Measurements from ENCODE around the gene ARHGEF6. TPM values are rescaled to one million over a fixed set of nuclear protein-coding genes. Genes with fewer than 3 reads are reported as not detected.
"Not testable (repeated sequence)": the region's sequence is repeated elsewhere in the genome, so short reads cannot be mapped to it uniquely, and the experiment has no call there.

The ARHGEF6 gene
- total and polyA plus RNA-seq, 2 experiments from 2014 or later = 4.3 to 7.7 TPM

GRCh38 chrX:136778020-136778419 lies 2.7 kb downstream of the ARHGEF6 start:
- Histone ChIP-seq H2AFZ (no peak overlapping the region), H3K4me2 (ENCODE audit: unreplicated experiment) (no peak overlapping the region), H3K36me3 (ENCODE audit: low read depth) (no peaks in the 10 kb centered on the region), H3F3A (ENCODE audit: insufficient read depth) (peaks cover 6% of the 10 kb centered on the region; the same call in 1 of the 2 replicates), H3K4me3 (no peak overlapping the region), H3K4me1 (ENCODE audit: insufficient read depth) (0 out of 2 replicates have a peak, but pooled peaks cover 2% of the 10 kb centered on the region), H3K27me3 (replicated peaks; ENCODE audit: insufficient read depth) (no peaks in the 10 kb centered on the region), H3K9me2 (ENCODE audit: insufficient read depth) (no peaks in the 10 kb centered on the region), H4K20me1 (ENCODE audit: insufficient read depth) (no peaks in the 10 kb centered on the region), H3K9ac (no peak overlapping the region), H3K79me2 (ENCODE audit: insufficient read depth) (no peaks in the 10 kb centered on the region), H3K27ac (no peak overlapping the region), H3K9me3 (ENCODE audit: low read depth) (no peaks in the 10 kb centered on the region)
- 97% methylated on average over 3 of the region's 3 CpGs for WGBS, 2 experiments (ENCODE audit: low coverage in 1 of 2, low lambda C conversion rate in 2 of 2, missing lambda C conversion rate in 2 of 2)
- peak; percentile 11 for DNase-seq
- TF ChIP-seq EZH2 (IDR thresholded peaks at IDR 0.05; ENCODE audit: insufficient read depth, poor library complexity, severe bottlenecking) (no peak), EZH2phosphoT487 (IDR thresholded peaks at IDR 0.05; ENCODE audit: insufficient read depth, low read depth) (no peak)
- in situ Hi-C loops (cut with MboI) = no loop called here

- no peak overlapping the region for H3K9ac ChIP-seq
- no peak overlapping the region for H3K4me3 ChIP-seq
- no peak for TF ChIP-seq EZH2phosphoT487 (IDR thresholded peaks at IDR 0.05; ENCODE audit: insufficient read depth, low read depth)
- TF ChIP-seq EZH2 (IDR thresholded peaks at IDR 0.05; ENCODE audit: insufficient read depth, poor library complexity, severe bottlenecking) = no peak
- in situ Hi-C loops (cut with MboI) = no loop called here
- H3K79me2 ChIP-seq (ENCODE audit: insufficient read depth) = no peaks in the 10 kb centered on the region
- no peaks in the 10 kb centered on the region for H3K36me3 ChIP-seq (ENCODE audit: low read depth)
- H3F3A ChIP-seq (ENCODE audit: insufficient read depth) = no peaks in the 10 kb centered on the region
- DNase-seq = no peak
- no peak overlapping the region for H3K27ac ChIP-seq
- H3K4me1 ChIP-seq (ENCODE audit: insufficient read depth) = no peaks in the 10 kb centered on the region
- H3K9me2 ChIP-seq (ENCODE audit: insufficient read depth) = no peaks in the 10 kb centered on the region
- no peak overlapping the region for H3K4me2 ChIP-seq (ENCODE audit: unreplicated experiment)
- no peaks in the 10 kb centered on the region for H4K20me1 ChIP-seq (ENCODE audit: insufficient read depth)
- H2AFZ ChIP-seq = no peak overlapping the region
- WGBS, 2 experiments (ENCODE audit: low coverage in 1 of 2, low lambda C conversion rate in 2 of 2, missing lambda C conversion rate in 2 of 2) = 85 to 94% methylated on average over 2 of the region's 2 CpGs
- H3K27me3 ChIP-seq (replicated peaks; ENCODE audit: insufficient read depth) = no peaks in the 10 kb centered on the region
- no peaks in the 10 kb centered on the region for H3K9me3 ChIP-seq (ENCODE audit: low read depth)
These were observed 7.1 kb downstream of the ARHGEF6 start for GRCh38 chrX:136773648-136774047.

DNA sequence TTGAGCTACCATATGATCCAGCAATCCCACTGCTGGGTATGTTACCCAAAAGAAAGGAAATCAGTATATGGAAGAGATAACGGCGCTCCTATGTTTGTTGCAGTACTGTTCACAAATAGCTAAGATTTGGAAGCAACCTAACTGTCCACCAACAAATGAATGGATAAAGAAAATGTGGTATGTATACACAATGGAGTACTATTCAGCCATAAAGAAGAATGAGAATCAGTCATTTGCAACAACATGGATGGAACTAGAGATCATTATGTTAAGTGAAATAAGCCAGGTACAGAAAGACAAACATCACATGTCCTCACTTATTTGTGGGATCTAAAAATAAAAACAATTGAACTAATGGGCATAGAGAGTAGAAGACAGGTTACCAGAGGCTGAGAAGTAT lies 8.9 kb downstream of the ARHGEF6 start:
- H4K20me1 ChIP-seq (ENCODE audit: insufficient read depth); H2AFZ ChIP-seq; H3K4me2 ChIP-seq (ENCODE audit: unreplicated experiment); H3K9me2 ChIP-seq (ENCODE audit: insufficient read depth); H3K79me2 ChIP-seq (ENCODE audit: insufficient read depth); H3K9ac ChIP-seq; H3K4me1 ChIP-seq (ENCODE audit: insufficient read depth); H3K27me3 ChIP-seq (replicated peaks; ENCODE audit: insufficient read depth); DNase-seq; H3K27ac ChIP-seq; H3F3A ChIP-seq (ENCODE audit: insufficient read depth); H3K36me3 ChIP-seq (ENCODE audit: low read depth); in situ Hi-C loops (cut with MboI); H3K9me3 ChIP-seq (ENCODE audit: low read depth); H3K4me3 ChIP-seq: not testable (repeated sequence)
- 93 to 100% methylated on average over 2 of the region's 2 CpGs for WGBS, 2 experiments (ENCODE audit: low coverage in 1 of 2, low lambda C conversion rate in 2 of 2, missing lambda C conversion rate in 2 of 2)

GRCh38 chrX:136768469-136769084 lies 12.2 kb downstream of the ARHGEF6 start:
- H3K79me2 ChIP-seq (ENCODE audit: insufficient read depth) = no peaks in the 10 kb centered on the region
- H3K9ac ChIP-seq = peak overlapping the region; percentile 85
- H3K4me1 ChIP-seq (ENCODE audit: insufficient read depth) = peaks cover 8% of the 10 kb centered on the region
- H3K9me3 ChIP-seq (ENCODE audit: low read depth) = no peaks in the 10 kb centered on the region
- H4K20me1 ChIP-seq (ENCODE audit: insufficient read depth) = no peaks in the 10 kb centered on the region
- no peaks in the 10 kb centered on the region for H3K36me3 ChIP-seq (ENCODE audit: low read depth)
- 0 to 1% methylated on average over 7 of the region's 7 CpGs for WGBS, 2 experiments (ENCODE audit: low coverage in 1 of 2, low lambda C conversion rate in 2 of 2, missing lambda C conversion rate in 2 of 2)
- no peaks in the 10 kb centered on the region for H3K9me2 ChIP-seq (ENCODE audit: insufficient read depth)
- peak overlapping the region; percentile 80 for H3K27ac ChIP-seq
- peaks cover 4% of the 10 kb centered on the region; the same call in 1 of the 2 replicates for H3F3A ChIP-seq (ENCODE audit: insufficient read depth)
- peak; percentile 93 for DNase-seq
- peak overlapping the region; percentile 76 for H3K4me3 ChIP-seq
- TF ChIP-seq EZH2 (IDR thresholded peaks at IDR 0.05; ENCODE audit: insufficient read depth, poor library complexity, severe bottlenecking) = no peak
- TF ChIP-seq EZH2phosphoT487 (IDR thresholded peaks at IDR 0.05; ENCODE audit: insufficient read depth, low read depth) = no peak
- no peaks in the 10 kb centered on the region for H3K27me3 ChIP-seq (replicated peaks; ENCODE audit: insufficient read depth)
- peak overlapping the region; percentile 78 for H3K4me2 ChIP-seq (ENCODE audit: unreplicated experiment)
- H2AFZ ChIP-seq = peak overlapping the region; percentile 94
- in situ Hi-C loops (cut with MboI) = no loop called here
